WTC11 (cell line): ENCODE results near the gene COG5. TPM values are rescaled to one million over a fixed set of nuclear protein-coding genes. Genes with fewer than 3 reads are reported as not detected.

Experiments
- ATF3 ChIP-seq: sonication (generic); formaldehyde crosslinking; conservative IDR thresholded peaks from 2 replicates; pipeline ENCODE4 v1.8.1; 2022; ENCODE audit warnings: mild to moderate bottlenecking, missing genetic modification reagents
- FOXP1 ChIP-seq: sonication (generic); formaldehyde crosslinking; IDR thresholded peaks from 2 replicates; pipeline ENCODE4 v1.8.0; 2022; ENCODE audit warnings: missing genetic modification reagents, mild to moderate bottlenecking, moderate library complexity, borderline replicate concordance
- KAT7 ChIP-seq: sonication (generic); formaldehyde crosslinking; IDR thresholded peaks from 2 replicates; pipeline ENCODE4 v1.8.1; 2023; ENCODE audit warnings: missing genetic modification reagents, mild to moderate bottlenecking, borderline replicate concordance
- MAX ChIP-seq: sonication (generic); formaldehyde crosslinking; IDR thresholded peaks from 2 replicates; pipeline ENCODE4 v1.8.0; 2022; ENCODE audit warnings: mild to moderate bottlenecking, missing genetic modification reagents
- SMAD3 ChIP-seq: sonication (generic); formaldehyde crosslinking; IDR thresholded peaks from 2 replicates; pipeline ENCODE4 v1.8.0; 2022; ENCODE audit warnings: missing genetic modification reagents, mild to moderate bottlenecking, borderline replicate concordance
- SMAD4 ChIP-seq: sonication (generic); formaldehyde crosslinking; IDR thresholded peaks from 2 replicates; pipeline ENCODE4 v1.8.0; 2022; ENCODE audit warnings: mild to moderate bottlenecking, missing genetic modification reagents
- SP1 ChIP-seq: sonication (generic); formaldehyde crosslinking; conservative IDR thresholded peaks from 2 replicates; pipeline ENCODE4 v1.8.1; 2022; ENCODE audit warnings: missing genetic modification reagents
- USF1 ChIP-seq: sonication (generic); formaldehyde crosslinking; IDR thresholded peaks from 2 replicates; pipeline ENCODE4 v1.8.0; 2022; ENCODE audit warnings: mild to moderate bottlenecking, missing genetic modification reagents
- ZNF425 ChIP-seq: fragments of 250-450 bp; sonication (Bioruptor Pico); conservative IDR thresholded peaks from 2 replicates; pipeline ENCODE4 v1.9.0; 2021; ENCODE audit warnings: mild to moderate bottlenecking
- ZNF512 ChIP-seq: sonication (generic); formaldehyde crosslinking; IDR thresholded peaks from 2 replicates; pipeline ENCODE4 v1.8.1; 2022; ENCODE audit warnings: missing genetic modification reagents, borderline replicate concordance
- total RNA-seq: library from RNA; stranded (reverse); gene quantifications from 3 replicates; pipeline ENCODE4 v1.2.3, GENCODE V29; 2021
- TF ChIP-seq, protein P1 (sequence below): fragments of 250-450 bp; sonication (Bioruptor Pico); IDR thresholded peaks from 2 replicates; pipeline ENCODE4 v1.9.0; 2021; ENCODE audit warnings: mild to moderate bottlenecking, borderline replicate concordance
- TF ChIP-seq, protein P2 (sequence below): sonication (generic); formaldehyde crosslinking; IDR thresholded peaks from 2 replicates; pipeline ENCODE4 v1.8.1; 2023; ENCODE audit warnings: mild to moderate bottlenecking, missing genetic modification reagents
- TF ChIP-seq, protein P3 (sequence below): sonication (generic); formaldehyde crosslinking; IDR thresholded peaks from 2 replicates; pipeline ENCODE4 v1.8.0; 2022; ENCODE audit warnings: mild to moderate bottlenecking, missing genetic modification reagents
- TF ChIP-seq, protein P4 (sequence below): sonication (generic); formaldehyde crosslinking; IDR thresholded peaks from 2 replicates; pipeline ENCODE4 v1.8.1; 2023; ENCODE audit warnings: mild to moderate bottlenecking, missing genetic modification reagents

COG5 gene
- total RNA-seq, 1 experiment from 2014 or later, result 23.8 TPM

DNA sequence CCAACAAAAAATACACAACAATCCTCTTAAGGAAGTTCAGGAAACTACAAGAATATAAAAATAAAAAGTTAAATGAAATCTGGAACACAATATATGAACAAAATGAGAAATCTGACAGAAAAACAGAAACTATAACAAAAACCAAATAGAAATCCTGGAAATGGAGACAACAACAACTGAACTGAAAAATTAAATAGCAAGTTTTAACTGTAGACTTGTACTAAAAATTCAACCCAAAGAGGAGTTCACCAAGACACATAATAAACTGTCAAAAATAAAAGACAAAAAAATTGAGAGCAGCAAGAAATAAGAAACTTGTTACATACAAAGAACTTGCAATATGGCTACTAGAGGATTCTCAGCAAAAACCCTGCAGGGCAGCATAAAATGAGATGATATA lies 349.8 kb downstream of the COG5 start (continued):
- TF ChIP-seq, protein P1, sequence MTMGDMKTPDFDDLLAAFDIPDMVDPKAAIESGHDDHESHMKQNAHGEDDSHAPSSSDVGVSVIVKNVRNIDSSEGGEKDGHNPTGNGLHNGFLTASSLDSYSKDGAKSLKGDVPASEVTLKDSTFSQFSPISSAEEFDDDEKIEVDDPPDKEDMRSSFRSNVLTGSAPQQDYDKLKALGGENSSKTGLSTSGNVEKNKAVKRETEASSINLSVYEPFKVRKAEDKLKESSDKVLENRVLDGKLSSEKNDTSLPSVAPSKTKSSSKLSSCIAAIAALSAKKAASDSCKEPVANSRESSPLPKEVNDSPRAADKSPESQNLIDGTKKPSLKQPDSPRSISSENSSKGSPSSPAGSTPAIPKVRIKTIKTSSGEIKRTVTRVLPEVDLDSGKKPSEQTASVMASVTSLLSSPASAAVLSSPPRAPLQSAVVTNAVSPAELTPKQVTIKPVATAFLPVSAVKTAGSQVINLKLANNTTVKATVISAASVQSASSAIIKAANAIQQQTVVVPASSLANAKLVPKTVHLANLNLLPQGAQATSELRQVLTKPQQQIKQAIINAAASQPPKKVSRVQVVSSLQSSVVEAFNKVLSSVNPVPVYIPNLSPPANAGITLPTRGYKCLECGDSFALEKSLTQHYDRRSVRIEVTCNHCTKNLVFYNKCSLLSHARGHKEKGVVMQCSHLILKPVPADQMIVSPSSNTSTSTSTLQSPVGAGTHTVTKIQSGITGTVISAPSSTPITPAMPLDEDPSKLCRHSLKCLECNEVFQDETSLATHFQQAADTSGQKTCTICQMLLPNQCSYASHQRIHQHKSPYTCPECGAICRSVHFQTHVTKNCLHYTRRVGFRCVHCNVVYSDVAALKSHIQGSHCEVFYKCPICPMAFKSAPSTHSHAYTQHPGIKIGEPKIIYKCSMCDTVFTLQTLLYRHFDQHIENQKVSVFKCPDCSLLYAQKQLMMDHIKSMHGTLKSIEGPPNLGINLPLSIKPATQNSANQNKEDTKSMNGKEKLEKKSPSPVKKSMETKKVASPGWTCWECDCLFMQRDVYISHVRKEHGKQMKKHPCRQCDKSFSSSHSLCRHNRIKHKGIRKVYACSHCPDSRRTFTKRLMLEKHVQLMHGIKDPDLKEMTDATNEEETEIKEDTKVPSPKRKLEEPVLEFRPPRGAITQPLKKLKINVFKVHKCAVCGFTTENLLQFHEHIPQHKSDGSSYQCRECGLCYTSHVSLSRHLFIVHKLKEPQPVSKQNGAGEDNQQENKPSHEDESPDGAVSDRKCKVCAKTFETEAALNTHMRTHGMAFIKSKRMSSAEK (CRISPR knock-in tag), result no peak
- TF ChIP-seq SMAD3 (no peak), SMAD4 (CRISPR knock-in tag) (no peak), FOXP1 (CRISPR knock-in tag) (no peak), USF1 (CRISPR knock-in tag) (no peak), SP1 (CRISPR knock-in tag) (no peak), MAX (CRISPR knock-in tag) (no peak), ATF3 (CRISPR knock-in tag) (no peak), ZNF425 (no peak), ZNF512 (CRISPR knock-in tag) (no peak), KAT7 (CRISPR knock-in tag) (no peak)
- TF ChIP-seq, protein P2, sequence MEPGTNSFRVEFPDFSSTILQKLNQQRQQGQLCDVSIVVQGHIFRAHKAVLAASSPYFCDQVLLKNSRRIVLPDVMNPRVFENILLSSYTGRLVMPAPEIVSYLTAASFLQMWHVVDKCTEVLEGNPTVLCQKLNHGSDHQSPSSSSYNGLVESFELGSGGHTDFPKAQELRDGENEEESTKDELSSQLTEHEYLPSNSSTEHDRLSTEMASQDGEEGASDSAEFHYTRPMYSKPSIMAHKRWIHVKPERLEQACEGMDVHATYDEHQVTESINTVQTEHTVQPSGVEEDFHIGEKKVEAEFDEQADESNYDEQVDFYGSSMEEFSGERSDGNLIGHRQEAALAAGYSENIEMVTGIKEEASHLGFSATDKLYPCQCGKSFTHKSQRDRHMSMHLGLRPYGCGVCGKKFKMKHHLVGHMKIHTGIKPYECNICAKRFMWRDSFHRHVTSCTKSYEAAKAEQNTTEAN (CRISPR knock-in tag), result no peak
- TF ChIP-seq, protein P3, sequence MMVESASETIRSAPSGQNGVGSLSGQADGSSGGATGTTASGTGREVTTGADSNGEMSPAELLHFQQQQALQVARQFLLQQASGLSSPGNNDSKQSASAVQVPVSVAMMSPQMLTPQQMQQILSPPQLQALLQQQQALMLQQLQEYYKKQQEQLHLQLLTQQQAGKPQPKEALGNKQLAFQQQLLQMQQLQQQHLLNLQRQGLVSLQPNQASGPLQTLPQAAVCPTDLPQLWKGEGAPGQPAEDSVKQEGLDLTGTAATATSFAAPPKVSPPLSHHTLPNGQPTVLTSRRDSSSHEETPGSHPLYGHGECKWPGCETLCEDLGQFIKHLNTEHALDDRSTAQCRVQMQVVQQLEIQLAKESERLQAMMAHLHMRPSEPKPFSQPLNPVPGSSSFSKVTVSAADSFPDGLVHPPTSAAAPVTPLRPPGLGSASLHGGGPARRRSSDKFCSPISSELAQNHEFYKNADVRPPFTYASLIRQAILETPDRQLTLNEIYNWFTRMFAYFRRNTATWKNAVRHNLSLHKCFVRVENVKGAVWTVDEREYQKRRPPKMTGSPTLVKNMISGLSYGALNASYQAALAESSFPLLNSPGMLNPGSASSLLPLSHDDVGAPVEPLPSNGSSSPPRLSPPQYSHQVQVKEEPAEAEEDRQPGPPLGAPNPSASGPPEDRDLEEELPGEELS (CRISPR knock-in tag), result no peak
- TF ChIP-seq, protein P4, sequence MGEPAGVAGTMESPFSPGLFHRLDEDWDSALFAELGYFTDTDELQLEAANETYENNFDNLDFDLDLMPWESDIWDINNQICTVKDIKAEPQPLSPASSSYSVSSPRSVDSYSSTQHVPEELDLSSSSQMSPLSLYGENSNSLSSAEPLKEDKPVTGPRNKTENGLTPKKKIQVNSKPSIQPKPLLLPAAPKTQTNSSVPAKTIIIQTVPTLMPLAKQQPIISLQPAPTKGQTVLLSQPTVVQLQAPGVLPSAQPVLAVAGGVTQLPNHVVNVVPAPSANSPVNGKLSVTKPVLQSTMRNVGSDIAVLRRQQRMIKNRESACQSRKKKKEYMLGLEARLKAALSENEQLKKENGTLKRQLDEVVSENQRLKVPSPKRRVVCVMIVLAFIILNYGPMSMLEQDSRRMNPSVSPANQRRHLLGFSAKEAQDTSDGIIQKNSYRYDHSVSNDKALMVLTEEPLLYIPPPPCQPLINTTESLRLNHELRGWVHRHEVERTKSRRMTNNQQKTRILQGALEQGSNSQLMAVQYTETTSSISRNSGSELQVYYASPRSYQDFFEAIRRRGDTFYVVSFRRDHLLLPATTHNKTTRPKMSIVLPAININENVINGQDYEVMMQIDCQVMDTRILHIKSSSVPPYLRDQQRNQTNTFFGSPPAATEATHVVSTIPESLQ, result no peak
- TF ChIP-seq, all 79 proteins: peak for 0
